Keratinocyte (primary cell): ENCODE data around the gene DYNC2I2.

Experiments
- EZH2 ChIP-seq: IDR thresholded peaks from one replicate; pipeline ENCODE4 v1.6.1; 2012; ENCODE audit warnings: inconsistent platforms, mild to moderate bottlenecking, low read length, moderate library complexity
- TF ChIP-seq, protein P1 (sequence below), 3 experiments: IDR thresholded peaks in 1 of 3; conservative IDR thresholded peaks in 1 of 3; optimal IDR thresholded peaks in 1 of 3; 2 replicates in 2 of 3; 3 replicates in 1 of 3; pipeline versions ENCODE3 to v1.5.1; 2011; ENCODE audit warnings: low read length in 3 of 3, mild to moderate bottlenecking in 3 of 3, moderate library complexity in 2 of 3, control low read depth in 1 of 3, inconsistent platforms in 1 of 3; ENCODE audit not compliant: insufficient read depth in 2 of 3; ENCODE audit errors: extremely low read depth in 1 of 3

DNA sequence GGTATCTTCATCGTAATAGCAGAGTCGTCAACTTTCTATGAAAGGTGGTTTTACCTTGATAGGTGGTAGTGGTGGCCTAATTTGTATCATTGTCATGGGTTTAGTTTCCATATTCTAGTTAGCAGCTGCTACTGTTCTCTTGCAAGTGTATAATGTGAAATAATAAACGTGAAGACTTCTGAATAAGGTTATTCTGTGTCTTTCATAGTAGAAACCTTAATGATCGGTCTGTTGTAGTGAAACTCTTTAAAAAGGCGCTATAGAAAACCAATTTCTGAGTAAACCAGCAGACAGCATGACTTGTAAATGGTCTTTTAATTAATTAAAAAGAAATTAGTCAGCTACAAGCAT, 34.0 kb upstream of the DYNC2I2 start:
- TF ChIP-seq, protein P1, sequence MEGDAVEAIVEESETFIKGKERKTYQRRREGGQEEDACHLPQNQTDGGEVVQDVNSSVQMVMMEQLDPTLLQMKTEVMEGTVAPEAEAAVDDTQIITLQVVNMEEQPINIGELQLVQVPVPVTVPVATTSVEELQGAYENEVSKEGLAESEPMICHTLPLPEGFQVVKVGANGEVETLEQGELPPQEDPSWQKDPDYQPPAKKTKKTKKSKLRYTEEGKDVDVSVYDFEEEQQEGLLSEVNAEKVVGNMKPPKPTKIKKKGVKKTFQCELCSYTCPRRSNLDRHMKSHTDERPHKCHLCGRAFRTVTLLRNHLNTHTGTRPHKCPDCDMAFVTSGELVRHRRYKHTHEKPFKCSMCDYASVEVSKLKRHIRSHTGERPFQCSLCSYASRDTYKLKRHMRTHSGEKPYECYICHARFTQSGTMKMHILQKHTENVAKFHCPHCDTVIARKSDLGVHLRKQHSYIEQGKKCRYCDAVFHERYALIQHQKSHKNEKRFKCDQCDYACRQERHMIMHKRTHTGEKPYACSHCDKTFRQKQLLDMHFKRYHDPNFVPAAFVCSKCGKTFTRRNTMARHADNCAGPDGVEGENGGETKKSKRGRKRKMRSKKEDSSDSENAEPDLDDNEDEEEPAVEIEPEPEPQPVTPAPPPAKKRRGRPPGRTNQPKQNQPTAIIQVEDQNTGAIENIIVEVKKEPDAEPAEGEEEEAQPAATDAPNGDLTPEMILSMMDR (optimal IDR thresholded peaks at IDR 0.05 in 1 of 3, IDR thresholded peaks at IDR 0.05 in 1 of 3, conservative IDR thresholded peaks at IDR 0.05 in 1 of 3; ENCODE audit: extremely low read depth in 1 of 3, insufficient read depth in 2 of 3, low read length in 3 of 3) = no peak
- no peak for TF ChIP-seq EZH2
